GM18519 (cell line): ENCODE measurements around the gene CD247.
A peak's percentile ranks its signal among the peaks of the same experiment; 100 is the strongest.

Source experiments
- ATAC-seq: cut with Tn5 transposase; IDR thresholded peaks from one replicate; pipeline ENCODE4 v1.9.1; 2021; ENCODE audit warnings: mild to moderate bottlenecking, moderate library complexity; ENCODE audit not compliant: unreplicated experiment, low FRiP score

Gene CD247

GRCh38 chr1:167442854-167443565 is 75.3 kb downstream of the CD247 start:
- ATAC-seq, result no peak

- ATAC-seq, result peak; percentile 68
Observed at GRCh38 chr1:167442142-167442848, 76.0 kb downstream of the CD247 start.

- no peak for ATAC-seq
Observed at GRCh38 chr1:167441222-167441621, 77.1 kb downstream of the CD247 start.

GRCh38 chr1:167440776-167441175 is 77.6 kb downstream of the CD247 start:
- ATAC-seq, result no peak

- no peak for ATAC-seq
Observed at GRCh38 chr1:167440345-167440744, 78.0 kb downstream of the CD247 start.

DNA sequence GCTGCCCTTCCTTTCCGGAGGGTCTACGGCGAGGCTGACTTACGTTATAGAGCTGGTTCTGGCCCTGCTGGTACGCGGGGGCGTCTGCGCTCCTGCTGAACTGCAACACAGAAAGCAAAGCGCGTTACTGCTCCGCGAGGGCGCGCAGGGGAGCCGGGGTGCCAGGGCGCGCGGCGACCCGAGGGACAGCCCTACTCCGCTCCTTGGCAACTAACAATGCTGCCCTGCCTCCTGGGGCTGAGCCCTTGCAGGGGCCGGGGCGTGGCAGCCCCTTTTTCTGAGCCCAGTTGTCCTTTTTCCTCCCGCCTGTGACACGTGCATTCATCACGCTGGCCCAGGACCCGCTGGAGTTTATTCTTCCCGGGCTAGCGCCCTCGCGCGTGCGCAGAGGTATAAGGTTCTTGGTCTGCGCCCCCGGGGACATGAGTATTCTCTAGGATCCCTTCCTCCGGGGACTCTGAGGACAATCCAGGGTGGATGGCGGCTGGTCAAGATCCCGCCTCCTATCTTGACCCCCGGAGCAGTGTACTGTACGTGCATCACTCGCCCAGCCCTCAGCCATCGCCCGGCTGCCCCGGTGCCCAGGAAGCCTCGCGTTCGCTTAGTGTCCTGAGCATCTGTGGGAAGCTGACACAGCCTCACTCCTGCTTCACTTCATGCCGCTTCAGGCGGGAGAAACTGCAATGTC is 78.9 kb downstream of the CD247 start:
- no peak for ATAC-seq

DNA sequence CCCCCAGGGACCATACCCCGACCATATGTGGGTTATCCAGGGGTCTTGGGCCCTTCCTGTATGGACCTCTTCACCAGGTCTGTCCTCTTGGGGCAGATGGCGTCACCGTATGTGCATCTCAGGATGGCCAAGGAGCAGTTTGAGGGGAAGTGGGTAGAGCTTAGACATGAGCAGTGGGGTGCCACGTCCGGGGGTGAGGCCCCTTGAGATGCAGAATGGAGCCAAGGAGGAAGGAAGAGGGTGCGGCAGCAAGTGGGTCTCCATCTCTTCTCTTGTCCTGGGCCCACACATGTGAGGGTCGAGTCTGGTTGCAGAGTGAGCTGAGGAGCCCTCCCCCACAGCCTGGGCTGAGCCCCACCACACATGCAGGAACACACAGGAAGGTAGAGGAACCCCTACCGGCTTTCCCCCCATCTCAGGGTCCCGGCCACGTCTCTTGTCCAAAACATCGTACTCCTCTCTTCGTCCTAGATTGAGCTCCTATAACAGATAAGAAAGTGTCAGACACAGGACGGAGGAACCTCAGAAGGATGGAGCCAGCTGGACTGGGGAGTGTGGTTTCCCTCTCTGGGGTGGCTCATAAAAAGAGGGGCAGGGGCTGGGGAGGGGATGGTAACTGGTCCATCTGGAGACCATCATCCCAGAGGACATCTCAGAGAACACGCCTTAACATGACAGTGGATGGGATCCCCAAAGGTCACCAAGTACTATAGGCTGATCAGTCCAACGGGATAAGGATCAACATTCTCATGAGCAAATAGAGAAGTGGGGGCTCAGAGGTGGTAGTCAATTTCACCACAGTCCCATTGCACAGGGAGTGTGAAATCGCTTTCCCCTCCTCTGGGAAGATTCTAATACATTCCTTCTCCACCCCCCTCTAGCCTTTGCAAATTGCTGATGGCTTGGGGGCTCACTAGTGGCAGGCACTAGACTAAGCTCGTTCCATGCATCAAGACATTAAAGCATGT is 79.9 kb downstream of the CD247 start:
- no peak for ATAC-seq

DNA sequence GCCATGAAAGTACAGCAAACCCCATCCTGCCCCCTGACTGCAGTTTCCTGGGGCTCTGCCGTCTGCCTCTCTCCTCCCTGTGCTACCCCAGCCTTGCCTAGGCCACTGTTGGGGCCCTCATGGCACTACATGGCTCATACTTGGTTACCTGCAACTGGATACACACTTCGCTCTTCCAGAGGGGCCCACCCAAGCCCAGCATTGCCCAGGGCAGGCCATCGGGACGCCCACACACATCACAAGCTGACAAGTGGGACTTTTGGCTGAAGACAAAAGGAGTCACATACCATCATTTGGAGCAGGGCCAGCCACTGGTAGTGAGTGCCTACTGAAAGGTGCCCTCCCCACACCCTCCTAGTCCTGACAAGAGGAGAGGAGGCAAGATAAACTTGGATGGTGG is 82.8 kb downstream of the CD247 start:
- no peak for ATAC-seq

- ATAC-seq, result no peak
Observed at GRCh38 chr1:167434306-167434705, 84.0 kb downstream of the CD247 start.

DNA sequence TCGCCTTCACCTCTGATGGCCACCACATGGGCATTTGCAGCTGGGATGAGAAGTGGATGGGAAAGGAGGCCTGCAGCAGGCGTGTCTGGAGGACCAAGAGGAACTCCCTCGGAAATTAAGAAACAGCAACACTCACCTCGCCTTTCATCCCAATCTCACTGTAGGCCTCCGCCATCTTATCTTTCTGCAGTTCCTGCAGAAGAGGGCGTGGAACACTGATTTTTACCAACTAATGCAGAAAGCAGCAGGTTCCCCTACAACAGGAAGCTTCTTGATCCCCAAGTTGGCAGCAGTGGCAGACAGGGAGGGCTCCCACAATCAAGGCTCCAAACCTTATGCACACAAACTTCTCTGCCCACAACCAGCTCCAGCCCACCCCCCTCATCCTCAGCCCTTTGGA is 84.4 kb downstream of the CD247 start:
- no peak for ATAC-seq

DNA sequence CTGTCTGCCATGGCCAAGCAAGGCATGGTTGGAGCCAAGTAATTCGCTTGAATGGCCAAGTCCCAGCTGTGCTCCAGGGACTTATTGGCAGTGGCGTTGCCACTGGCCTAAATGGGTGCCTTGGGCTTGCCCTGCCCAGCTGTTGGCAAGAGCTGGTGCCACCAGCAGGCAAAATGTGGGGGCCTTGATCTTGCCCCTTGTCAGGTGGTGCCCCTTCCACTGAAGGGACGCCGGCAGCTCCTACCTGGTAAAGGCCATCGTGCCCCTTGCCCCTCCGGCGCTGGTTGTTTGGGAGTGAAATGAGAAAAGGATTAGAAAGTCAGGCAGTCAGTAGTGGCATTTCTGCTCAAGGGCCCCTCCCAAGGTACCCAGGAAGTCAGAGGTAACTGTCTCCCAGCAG is 85.5 kb downstream of the CD247 start:
- no peak for ATAC-seq

DNA sequence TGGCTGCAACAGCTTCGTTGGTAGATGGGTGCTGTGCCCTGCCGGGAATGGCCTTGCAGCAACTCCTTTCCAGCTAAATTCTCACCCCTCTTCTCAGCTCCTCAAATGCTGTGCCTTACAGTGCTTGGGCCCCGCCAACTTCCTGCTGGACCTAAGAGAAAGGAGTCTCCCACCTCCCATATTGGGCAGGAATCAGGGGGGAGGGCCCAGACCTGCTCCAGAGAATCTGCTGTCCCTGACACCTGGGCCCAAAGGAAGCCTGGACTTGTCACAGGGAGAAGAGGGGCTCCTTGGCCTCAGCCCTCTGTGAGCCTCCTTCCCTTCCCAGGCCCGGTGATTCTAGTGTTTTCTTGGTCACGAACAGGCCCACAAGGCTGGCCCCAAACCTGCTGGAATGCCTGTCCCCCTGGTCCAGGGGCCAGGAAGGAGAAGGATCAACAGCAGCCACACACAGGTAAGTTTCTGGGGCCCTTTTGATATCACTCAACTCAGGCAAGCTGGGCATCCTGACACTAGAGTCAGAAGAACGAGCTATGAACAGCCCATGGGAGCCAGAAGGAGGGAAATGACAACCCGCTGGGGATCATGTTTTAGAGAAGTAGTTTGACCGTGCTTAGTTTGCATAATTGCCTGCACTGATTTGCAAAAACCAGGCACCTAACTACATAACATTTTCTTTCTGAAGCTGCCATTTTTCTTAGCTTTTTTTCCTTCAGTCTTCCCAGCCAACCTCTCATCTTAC is 86.2 kb downstream of the CD247 start:
- ATAC-seq, result no peak

DNA sequence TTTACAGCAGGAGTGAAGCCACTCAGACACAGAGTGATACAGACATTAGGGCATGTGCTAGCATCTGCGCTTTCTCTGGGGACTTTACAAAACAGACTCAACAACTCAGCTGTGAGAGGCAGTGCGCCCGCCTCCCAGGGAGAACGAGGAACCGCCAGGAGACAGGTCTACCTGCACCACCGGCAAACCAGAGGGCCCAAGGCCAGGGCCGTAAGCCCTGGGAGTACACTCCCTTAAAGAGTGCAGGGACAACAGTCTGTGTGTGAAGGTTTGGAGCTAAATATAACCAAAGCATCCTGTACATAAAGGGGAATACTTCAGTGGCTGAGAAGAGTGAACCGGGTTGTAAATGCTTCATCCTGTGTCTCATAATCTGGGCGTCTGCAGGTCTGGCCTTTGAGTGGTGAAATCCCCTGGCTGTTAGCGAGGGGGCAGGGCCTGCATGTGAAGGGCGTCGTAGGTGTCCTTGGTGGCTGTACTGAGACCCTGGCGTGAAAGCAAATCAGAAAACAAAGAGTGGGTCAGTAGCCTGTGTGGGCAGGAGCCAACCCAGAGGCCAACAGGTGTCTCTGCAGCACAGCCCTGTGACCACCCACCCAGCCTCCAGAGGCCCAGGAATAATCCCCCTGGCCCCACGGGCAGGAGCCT is 86.9 kb downstream of the CD247 start:
- no peak for ATAC-seq

GRCh38 chr1:167430849-167431242 is 87.5 kb downstream of the CD247 start:
- ATAC-seq, result no peak

- ATAC-seq, result no peak
Observed at GRCh38 chr1:167430134-167430848, 88.0 kb downstream of the CD247 start.

GRCh38 chr1:167429612-167430011 is 88.7 kb downstream of the CD247 start:
- no peak for ATAC-seq

DNA sequence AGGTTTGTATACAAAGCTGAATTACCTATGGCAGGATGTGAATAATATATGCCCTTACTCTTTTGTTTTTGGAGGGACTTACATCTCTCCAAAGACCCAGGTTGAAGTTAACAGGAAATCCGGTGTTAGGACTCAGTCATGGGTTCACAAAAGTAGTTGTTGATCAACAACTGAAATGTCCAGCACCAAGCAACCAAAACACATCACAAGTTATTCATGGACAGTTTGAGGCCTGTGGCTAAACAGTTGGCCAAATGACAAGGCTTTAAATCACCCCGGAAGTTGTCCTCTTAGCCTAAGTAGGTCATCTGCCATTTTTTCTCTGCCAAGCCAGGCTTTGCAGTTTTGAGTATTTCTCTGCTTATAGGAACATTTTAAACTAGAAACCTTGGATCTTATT is 89.9 kb downstream of the CD247 start:
- ATAC-seq, result no peak

DNA sequence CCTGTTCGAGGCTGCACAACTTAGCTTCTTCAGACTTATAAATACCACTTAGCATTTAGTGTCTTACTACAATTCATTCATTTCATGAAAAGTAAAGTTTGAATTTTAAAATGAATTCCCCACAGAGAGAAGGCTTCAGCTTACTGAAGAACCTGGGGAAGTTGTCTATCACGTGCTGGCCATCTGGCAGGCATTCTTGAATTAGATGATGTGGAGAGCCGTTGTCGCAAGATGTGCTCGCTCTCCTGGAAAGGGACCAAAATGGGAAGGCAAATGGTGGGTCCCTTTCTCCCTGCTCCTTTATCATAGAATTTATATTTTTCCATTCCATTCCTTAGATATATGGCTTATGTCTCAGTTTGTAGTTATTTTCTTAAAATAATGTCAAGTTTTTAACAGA is 90.5 kb downstream of the CD247 start:
- no peak for ATAC-seq

DNA sequence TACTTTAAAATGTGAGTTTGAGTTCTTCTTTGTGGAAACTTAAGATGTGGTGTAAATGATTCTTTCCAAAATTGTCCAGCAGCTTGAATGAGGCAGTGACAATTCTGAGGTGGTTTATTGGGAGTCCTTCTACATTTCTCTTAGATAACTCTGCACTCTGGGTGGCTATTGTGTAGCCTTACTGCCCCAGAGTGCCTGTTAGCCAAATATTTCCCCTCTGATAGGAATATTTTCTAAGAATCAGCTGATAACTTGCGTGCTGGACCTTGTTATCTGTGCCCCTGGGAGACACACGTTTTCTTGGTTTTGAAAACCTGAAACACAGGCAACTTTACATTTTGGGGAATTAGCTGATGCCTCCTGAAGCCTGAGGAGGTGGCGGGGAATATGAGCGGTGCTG is 91.6 kb downstream of the CD247 start:
- no peak for ATAC-seq
